Neuronal stem cell (in vitro differentiated cells): ENCODE results near the gene C3orf52.

ENCODE experiments used
- DNase-seq: peaks from one replicate; pipeline ENCODE4 v3.0.0-alpha.2; 2013; ENCODE audit warnings: low spot score
- H2AFZ ChIP-seq: one replicate; pipeline ENCODE4 v1.6.1; 2013; ENCODE audit warnings: mild to moderate bottlenecking, low read length, inconsistent platforms
- H2AK5ac ChIP-seq: 2 replicates; pipeline ENCODE4 v1.6.1; 2013; ENCODE audit warnings: low read depth, mild to moderate bottlenecking, inconsistent platforms, low read length, moderate library complexity, mixed read lengths
- H2BK120ac ChIP-seq: 2 replicates; pipeline ENCODE4 v1.6.1; 2013; ENCODE audit warnings: low read depth, mild to moderate bottlenecking, inconsistent platforms, low read length, moderate library complexity, mixed read lengths
- H2BK12ac ChIP-seq: one replicate; pipeline ENCODE4 v1.6.1; 2013; ENCODE audit warnings: low read length, inconsistent platforms
- H2BK15ac ChIP-seq: 2 replicates; pipeline ENCODE4 v1.6.1; 2013; ENCODE audit warnings: mild to moderate bottlenecking, low read length, inconsistent platforms, mixed read lengths
- H2BK5ac ChIP-seq: one replicate; pipeline ENCODE4 v1.6.1; 2013; ENCODE audit warnings: inconsistent platforms, mild to moderate bottlenecking, low read length, moderate library complexity
- H3K14ac ChIP-seq: one replicate; pipeline ENCODE4 v1.6.1; 2013; ENCODE audit warnings: low read length, inconsistent platforms
- H3K18ac ChIP-seq: 2 replicates; pipeline ENCODE4 v1.6.1; 2013; ENCODE audit warnings: low read length, inconsistent platforms
- H3K23ac ChIP-seq: 2 replicates; pipeline ENCODE4 v1.6.1; 2013; ENCODE audit warnings: low read depth, mild to moderate bottlenecking, mixed read lengths, low read length, inconsistent platforms; ENCODE audit not compliant: poor library complexity
- H3K27ac ChIP-seq: replicated peaks from 3 replicates; pipeline ENCODE4 v1.5.1; 2013; ENCODE audit warnings: low read length, inconsistent platforms
- H3K27me3 ChIP-seq, 3 experiments: 2 replicates each; pipeline ENCODE4 v1.6.1; 2013; ENCODE audit warnings: low read length in 3 of 3, mild to moderate bottlenecking in 2 of 3, inconsistent platforms in 1 of 3, low read depth in 1 of 3, mixed read lengths in 1 of 3, moderate library complexity in 1 of 3; ENCODE audit not compliant: control insufficient read depth in 3 of 3, insufficient read depth in 3 of 3
- H3K36me3 ChIP-seq, 2 donors: replicated peaks in 1 of 2; 2 replicates each; pipeline ENCODE4 v1.6.1; 2013; ENCODE audit warnings: low read length in 2 of 2; ENCODE audit not compliant: control insufficient read depth in 2 of 2, insufficient read depth in 2 of 2
- H3K4ac ChIP-seq: 2 replicates; pipeline ENCODE4 v1.6.1; 2013; ENCODE audit warnings: inconsistent platforms, mild to moderate bottlenecking, low read length, moderate library complexity
- H3K4me1 ChIP-seq, 2 donors: 1 replicate in 1 of 2; 2 replicates in 1 of 2; pipeline ENCODE4 v1.6.1; 2013; ENCODE audit warnings: low read length in 2 of 2, low read depth in 1 of 2; ENCODE audit not compliant: control insufficient read depth in 2 of 2, insufficient read depth in 1 of 2
- H3K4me2 ChIP-seq: one replicate; pipeline ENCODE4 v1.6.1; 2013; ENCODE audit warnings: mild to moderate bottlenecking, low read length, inconsistent platforms; ENCODE audit not compliant: insufficient read depth, poor library complexity, severe bottlenecking
- H3K4me3 ChIP-seq, 2 donors: 2 replicates each; pipeline ENCODE4 v1.5.1; 2013; ENCODE audit warnings: low read length in 2 of 2, mild to moderate bottlenecking in 2 of 2, inconsistent platforms in 1 of 2, moderate library complexity in 1 of 2
- H3K79me1 ChIP-seq: one replicate; pipeline ENCODE4 v1.6.1; 2013; ENCODE audit warnings: low read depth, mild to moderate bottlenecking, inconsistent platforms, low read length, moderate library complexity
- H3K9ac ChIP-seq: one replicate; pipeline ENCODE4 v1.6.1; 2013; ENCODE audit warnings: mild to moderate bottlenecking, low read depth, low read length, inconsistent platforms; ENCODE audit not compliant: poor library complexity
- H3K9me3 ChIP-seq, 2 donors: replicated peaks in 1 of 2; 2 replicates each; pipeline versions ENCODE3 to v1.6.1; 2013; ENCODE audit warnings: low read length in 2 of 2, mild to moderate bottlenecking in 2 of 2, inconsistent platforms in 1 of 2, low read depth in 1 of 2, mixed read lengths in 1 of 2, moderate library complexity in 1 of 2; ENCODE audit not compliant: control insufficient read depth in 2 of 2, insufficient read depth in 1 of 2
- H4K8ac ChIP-seq: one replicate; pipeline ENCODE4 v1.6.1; 2013; ENCODE audit warnings: low read depth, mild to moderate bottlenecking, inconsistent platforms, low read length, moderate library complexity
- H4K91ac ChIP-seq: one replicate; pipeline ENCODE4 v1.6.1; 2013; ENCODE audit warnings: low read length, low read depth, mild to moderate bottlenecking, inconsistent platforms; ENCODE audit not compliant: poor library complexity
- WGBS, 2 donors: extraction: QIAGEN DNeasy Blood & Tissue Kit; methylation state at CpG; one replicate each; pipeline ENCODE4 v1.1.7; 2013; ENCODE audit warnings: missing lambda C conversion rate in 2 of 2, mixed read lengths in 1 of 2; ENCODE audit not compliant: insufficient read length in 2 of 2, insufficient replicate concordance in 1 of 2; ENCODE audit errors: extremely low coverage in 2 of 2; 5-methylcytosine and 5-hydroxymethylcytosine counted together

C3orf52 gene

DNA sequence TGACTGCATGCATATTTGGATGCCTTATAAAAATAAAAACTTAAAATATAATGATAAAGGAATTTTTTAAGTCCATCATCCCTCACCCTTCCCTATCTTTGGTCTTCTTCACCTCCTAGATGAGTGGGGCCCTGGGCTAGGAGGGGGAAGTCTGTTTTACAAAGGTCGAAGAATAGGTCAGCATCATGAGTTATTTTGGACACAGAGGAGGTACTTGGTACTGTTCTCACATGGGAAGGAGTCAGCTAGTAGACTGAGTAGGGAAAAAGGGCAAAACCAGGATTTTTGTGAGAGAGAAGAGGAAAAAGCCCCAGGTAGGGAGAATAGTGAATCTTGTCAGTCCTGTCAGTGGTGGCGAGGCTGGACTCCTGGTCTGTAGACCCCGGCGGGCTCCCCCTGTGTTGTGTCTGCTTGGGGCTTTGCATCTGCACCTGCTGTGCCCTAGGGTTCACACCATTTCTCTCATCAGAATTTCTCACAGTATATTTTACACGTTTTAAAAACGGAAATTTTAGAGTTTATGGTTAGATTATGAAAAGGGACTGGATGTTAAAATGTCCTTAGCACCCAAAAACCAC lies 29.7 kb downstream of the C3orf52 start:
- H3K27ac ChIP-seq = no peak overlapping the region

DNA sequence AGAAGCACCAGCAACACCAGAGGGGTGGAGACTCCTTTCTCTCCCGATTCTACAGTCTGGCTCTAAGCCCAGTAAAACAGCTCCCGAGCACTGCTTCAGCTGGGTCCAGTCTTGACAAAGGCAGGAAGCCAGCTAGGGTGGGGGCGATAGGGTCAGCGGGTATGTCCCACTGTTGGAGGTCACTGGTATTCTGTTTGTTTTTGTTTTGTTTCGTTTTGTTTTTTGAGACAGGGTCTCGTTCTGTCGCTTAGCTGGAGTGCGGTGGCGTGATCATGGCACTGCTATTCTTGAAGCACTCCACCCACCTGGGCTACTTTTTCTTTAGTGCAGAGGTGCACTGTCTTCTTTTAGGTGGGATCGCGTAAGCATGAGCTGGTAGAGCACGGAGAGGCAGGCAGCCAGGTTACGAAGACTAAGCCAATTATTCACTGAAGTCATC lies 30.6 kb downstream of the C3orf52 start:
- Histone ChIP-seq H2AK5ac (no peak overlapping the region), H3K14ac (no peak overlapping the region), H3K36me3 (no peaks in the 10 kb centered on the region), H3K23ac (no peak overlapping the region), H3K79me1 (no peaks in the 10 kb centered on the region), H2AFZ (no peak overlapping the region), H3K27ac (no peak overlapping the region), H4K91ac (no peak overlapping the region), H4K8ac (no peak overlapping the region), H3K4me2 (no peak overlapping the region), H3K4ac (no peak overlapping the region), H2BK12ac (no peak overlapping the region), H3K18ac (no peak overlapping the region), H2BK120ac (no peak overlapping the region), H3K27me3 (no peaks in the 10 kb centered on the region), H3K4me1 (peaks cover 0 to 8% of the 10 kb centered on the region in 2 donors), H3K9me3 (no peaks in the 10 kb centered on the region), H3K9ac (no peak overlapping the region), H3K4me3 (no peak overlapping the region), H2BK5ac (no peak overlapping the region), H2BK15ac (no peak overlapping the region)
- no CpG with 5 or more reads among the region's 13 CpGs for WGBS, 2 donors
- no peak for DNase-seq

More for the DNA sequence above, 29.7 kb downstream of the C3orf52 start:
- no peak overlapping the region for H3K4ac ChIP-seq
- H2BK5ac ChIP-seq = no peak overlapping the region
- H4K8ac ChIP-seq = no peak overlapping the region
- no peak overlapping the region for H4K91ac ChIP-seq
- no peak overlapping the region for H2AFZ ChIP-seq
- H3K4me1 ChIP-seq = peaks cover 0 to 8% of the 10 kb centered on the region in 2 donors
- H3K23ac ChIP-seq = no peak overlapping the region
- no peak overlapping the region for H2AK5ac ChIP-seq
- no peak overlapping the region for H2BK15ac ChIP-seq
- H3K27me3 ChIP-seq = no peaks in the 10 kb centered on the region
- H3K4me2 ChIP-seq = no peak overlapping the region
- H2BK120ac ChIP-seq = no peak overlapping the region
- H3K4me3 ChIP-seq = no peak overlapping the region
- H3K9me3 ChIP-seq = no peaks in the 10 kb centered on the region
- no peak overlapping the region for H3K14ac ChIP-seq
- DNase-seq = no peak
- WGBS, 2 donors = no CpG with 5 or more reads among the region's 6 CpGs
- H3K79me1 ChIP-seq = no peaks in the 10 kb centered on the region
- H3K9ac ChIP-seq = no peak overlapping the region
- H3K36me3 ChIP-seq = no peaks in the 10 kb centered on the region
- no peak overlapping the region for H2BK12ac ChIP-seq
- no peak overlapping the region for H3K18ac ChIP-seq

DNA sequence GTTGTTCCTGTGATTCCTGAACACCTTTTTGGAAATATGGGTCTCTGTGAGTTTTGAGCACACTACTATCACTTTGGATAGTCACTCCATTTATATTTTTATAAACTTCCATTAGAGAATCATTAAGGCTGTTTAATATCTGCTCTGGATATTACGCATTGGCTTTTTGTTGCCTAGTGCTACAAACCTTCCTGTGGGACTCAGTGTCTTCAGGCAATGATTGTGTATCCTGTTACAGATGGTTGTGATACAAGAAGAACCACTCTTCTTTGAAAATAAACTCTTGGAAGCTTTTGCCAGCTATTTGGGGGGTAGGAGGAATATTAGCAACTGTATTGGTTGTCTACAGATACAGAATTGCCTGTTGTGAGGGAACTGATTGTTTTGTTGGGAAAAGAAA lies 31.2 kb downstream of the C3orf52 start:
- Histone ChIP-seq H2AK5ac (no peak overlapping the region), H3K18ac (no peak overlapping the region), H3K9ac (no peak overlapping the region), H3K4me3 (no peak overlapping the region), H2BK12ac (no peak overlapping the region), H3K14ac (no peak overlapping the region), H3K4me1 (peaks cover 0 to 8% of the 10 kb centered on the region in 2 donors), H3K23ac (no peak overlapping the region), H4K91ac (no peak overlapping the region), H3K36me3 (no peaks in the 10 kb centered on the region), H2AFZ (no peak overlapping the region), H3K4ac (no peak overlapping the region), H2BK120ac (no peak overlapping the region), H3K27me3 (no peaks in the 10 kb centered on the region), H3K4me2 (no peak overlapping the region), H4K8ac (no peak overlapping the region), H3K79me1 (no peaks in the 10 kb centered on the region), H3K27ac (no peak overlapping the region), H2BK5ac (no peak overlapping the region), H2BK15ac (no peak overlapping the region), H3K9me3 (no peaks in the 10 kb centered on the region)
- no CpG with 5 or more reads among the region's 1 CpG for WGBS, 2 donors
- DNase-seq = no peak

DNA sequence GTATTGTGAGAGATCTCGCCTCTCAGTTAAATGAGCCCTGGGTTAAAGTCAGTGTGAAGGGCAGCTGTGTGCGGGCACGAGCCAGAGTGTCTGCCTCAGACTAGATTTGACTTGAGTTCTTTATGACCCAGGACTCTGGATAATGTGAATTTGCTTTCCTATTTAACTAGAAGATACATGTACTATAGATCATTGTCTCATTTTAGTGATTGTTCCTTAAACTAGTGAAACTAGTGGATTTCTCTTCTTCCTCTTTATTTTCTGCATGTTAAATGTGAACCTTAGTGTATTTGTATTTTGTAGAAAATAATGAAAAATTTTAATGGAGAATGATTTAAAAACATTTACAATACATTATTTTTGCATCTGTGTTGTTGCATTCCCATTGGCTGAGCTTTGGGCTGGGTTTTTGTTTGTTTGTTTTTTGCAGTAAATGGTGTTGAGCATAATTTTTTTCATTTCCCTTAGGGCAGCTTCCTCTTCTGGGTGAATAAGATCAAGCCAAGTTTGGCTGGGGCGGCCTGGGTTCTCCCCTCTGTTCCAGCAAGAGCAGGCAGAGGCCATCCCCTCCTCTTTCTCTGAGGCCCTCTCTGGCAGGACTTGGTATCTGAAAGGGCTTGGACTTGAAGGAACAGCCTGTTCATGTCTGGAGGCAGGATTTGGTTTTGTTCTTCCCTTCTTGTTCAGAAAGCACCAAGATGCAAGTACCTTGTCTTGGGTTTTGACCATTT lies 31.8 kb downstream of the C3orf52 start:
- Histone ChIP-seq H3K27me3 (no peaks in the 10 kb centered on the region), H2BK12ac (no peak overlapping the region), H3K27ac (no peak overlapping the region), H2BK15ac (no peak overlapping the region), H3K9ac (no peak overlapping the region), H3K4me3 (no peak overlapping the region), H2BK120ac (no peak overlapping the region), H3K4me1 (peaks cover 0 to 8% of the 10 kb centered on the region in 2 donors), H2BK5ac (no peak overlapping the region), H4K91ac (no peak overlapping the region), H3K23ac (no peak overlapping the region), H4K8ac (no peak overlapping the region), H3K9me3 (no peaks in the 10 kb centered on the region), H3K4me2 (no peak overlapping the region), H3K14ac (no peak overlapping the region), H3K79me1 (no peaks in the 10 kb centered on the region), H2AK5ac (no peak overlapping the region), H2AFZ (no peak overlapping the region), H3K18ac (no peak overlapping the region), H3K36me3 (no peaks in the 10 kb centered on the region), H3K4ac (no peak overlapping the region)
- WGBS, 2 donors = no CpG with 5 or more reads among the region's 4 CpGs
- no peak for DNase-seq
